Measurements from ENCODE around the gene MARCHF2. TPM values are rescaled to one million over a fixed set of nuclear protein-coding genes. Genes with fewer than 3 reads are reported as not detected.

The MARCHF2 gene
- total and polyA plus RNA-seq, 12 donors: 49.2 to 104 (median 84.5) TPM

DNA sequence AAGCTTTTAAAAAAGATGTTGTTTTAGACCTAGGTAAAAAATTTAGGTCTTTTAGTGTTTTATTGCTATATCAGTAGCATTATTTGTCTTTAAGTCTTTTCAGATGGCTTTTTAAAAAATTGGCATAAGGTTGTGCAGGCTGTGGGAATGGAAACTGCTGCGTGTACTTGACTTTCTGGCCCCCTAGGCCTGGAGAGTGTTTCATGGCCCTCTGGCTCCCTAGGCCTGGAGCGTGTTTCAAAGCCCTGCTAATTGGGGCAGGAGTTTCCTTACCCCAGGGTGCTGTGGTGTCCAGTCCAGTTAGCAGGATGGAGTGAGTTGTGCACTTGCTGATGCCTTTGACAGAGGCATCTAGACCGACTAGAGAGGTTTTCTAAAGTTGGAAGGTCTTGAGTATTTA, 65.5 kb downstream of the MARCHF2 start:
- WGBS, 2 donors: 38 to 49% methylated on average over 3 of the region's 3 CpGs
- TF ChIP-seq, protein P1, sequence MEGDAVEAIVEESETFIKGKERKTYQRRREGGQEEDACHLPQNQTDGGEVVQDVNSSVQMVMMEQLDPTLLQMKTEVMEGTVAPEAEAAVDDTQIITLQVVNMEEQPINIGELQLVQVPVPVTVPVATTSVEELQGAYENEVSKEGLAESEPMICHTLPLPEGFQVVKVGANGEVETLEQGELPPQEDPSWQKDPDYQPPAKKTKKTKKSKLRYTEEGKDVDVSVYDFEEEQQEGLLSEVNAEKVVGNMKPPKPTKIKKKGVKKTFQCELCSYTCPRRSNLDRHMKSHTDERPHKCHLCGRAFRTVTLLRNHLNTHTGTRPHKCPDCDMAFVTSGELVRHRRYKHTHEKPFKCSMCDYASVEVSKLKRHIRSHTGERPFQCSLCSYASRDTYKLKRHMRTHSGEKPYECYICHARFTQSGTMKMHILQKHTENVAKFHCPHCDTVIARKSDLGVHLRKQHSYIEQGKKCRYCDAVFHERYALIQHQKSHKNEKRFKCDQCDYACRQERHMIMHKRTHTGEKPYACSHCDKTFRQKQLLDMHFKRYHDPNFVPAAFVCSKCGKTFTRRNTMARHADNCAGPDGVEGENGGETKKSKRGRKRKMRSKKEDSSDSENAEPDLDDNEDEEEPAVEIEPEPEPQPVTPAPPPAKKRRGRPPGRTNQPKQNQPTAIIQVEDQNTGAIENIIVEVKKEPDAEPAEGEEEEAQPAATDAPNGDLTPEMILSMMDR (IDR thresholded peaks at IDR 0.05): no peak
- DNase-seq (no peak), ATAC-seq (no peak)
- no peaks in the 10 kb centered on the region for H3K9me3 ChIP-seq
- H3K36me3 ChIP-seq: peaks cover 0 to 97% (median 28%) of the 10 kb centered on the region in 9 donors
- H3K27ac ChIP-seq: peak overlapping the region in 4 of 10 donors; percentile 4 to 43 (median 14)
- H3K27me3 ChIP-seq: no peaks in the 10 kb centered on the region
- intact Hi-C loops (cut with DNase I): no loop called here
- no peak overlapping the region for H3K4me3 ChIP-seq
- peaks cover 14 to 70% (median 38%) of the 10 kb centered on the region in 9 donors for H3K4me1 ChIP-seq

DNA sequence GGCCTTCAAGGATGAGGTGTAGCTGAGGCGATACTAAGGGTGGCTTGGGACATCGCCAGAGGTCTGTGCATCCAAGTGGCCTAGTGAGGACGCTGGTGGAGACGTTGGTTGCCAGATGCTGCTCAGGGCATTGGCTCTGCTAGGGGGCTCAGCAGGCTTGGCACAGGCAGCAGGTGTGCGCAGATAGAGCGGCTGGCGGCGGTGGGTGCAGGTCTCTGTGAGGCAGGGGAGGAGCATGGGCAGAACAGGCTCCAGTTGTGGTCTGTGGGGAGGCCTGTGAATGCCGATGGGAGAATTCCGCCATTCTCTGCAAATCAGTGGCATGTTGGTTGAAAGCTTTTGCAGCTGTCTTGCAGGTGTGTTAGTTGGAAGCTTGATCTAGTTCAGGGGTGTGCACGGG, 68.1 kb downstream of the MARCHF2 start:
- no peaks in the 10 kb centered on the region for H3K27me3 ChIP-seq
- peak overlapping the region in 1 of 10 donors; percentile 10 for H3K27ac ChIP-seq
- no peak for DNase-seq
- H3K4me1 ChIP-seq: peaks cover 14 to 67% (median 51%) of the 10 kb centered on the region in 9 donors
- peak in 4 of 8 donors; percentile 18 to 53 (median 28) for ATAC-seq
- TF ChIP-seq, protein P1 (IDR thresholded peaks at IDR 0.05): no peak
- H3K36me3 ChIP-seq: peaks cover 0 to 97% (median 28%) of the 10 kb centered on the region in 9 donors
- intact Hi-C loops (cut with DNase I): no loop called here
- WGBS, 2 donors: 64 to 69% methylated on average over 11 of the region's 11 CpGs
- H3K4me3 ChIP-seq: no peak overlapping the region
- no peaks in the 10 kb centered on the region for H3K9me3 ChIP-seq

DNA sequence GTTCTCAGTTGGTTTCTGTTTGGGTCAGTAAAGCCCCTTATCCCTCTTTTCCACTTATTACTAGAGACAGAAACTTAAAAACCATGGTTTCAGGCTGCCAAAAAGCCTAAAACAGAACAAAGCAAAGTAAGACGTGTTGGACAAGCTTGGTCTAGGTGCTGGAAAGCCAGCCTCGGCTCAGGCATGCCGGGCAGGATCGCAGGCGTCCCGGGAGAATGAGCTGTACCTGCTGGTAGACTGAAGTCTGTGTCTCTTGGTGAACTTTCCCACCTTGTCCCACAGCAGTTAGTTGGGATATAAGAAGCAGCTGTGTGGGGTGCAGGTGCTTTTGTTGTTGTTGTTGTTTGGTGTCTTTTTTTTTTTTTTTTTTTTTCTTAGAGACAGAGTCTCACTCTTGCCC, 68.5 kb downstream of the MARCHF2 start:
- WGBS, 2 donors: 67 to 69% methylated on average over 6 of the region's 6 CpGs
- peak overlapping the region in 1 of 10 donors; percentile 10 for H3K27ac ChIP-seq
- no peak overlapping the region for H3K4me3 ChIP-seq
- peaks cover 0 to 97% (median 33%) of the 10 kb centered on the region in 9 donors for H3K36me3 ChIP-seq
- no peaks in the 10 kb centered on the region for H3K27me3 ChIP-seq
- no peaks in the 10 kb centered on the region for H3K9me3 ChIP-seq
- TF ChIP-seq, protein P1 (IDR thresholded peaks at IDR 0.05): no peak
- ATAC-seq (no peak), DNase-seq (no peak)
- H3K4me1 ChIP-seq: peaks cover 14 to 63% (median 49%) of the 10 kb centered on the region in 9 donors
- intact Hi-C loops (cut with DNase I): no loop called here

DNA sequence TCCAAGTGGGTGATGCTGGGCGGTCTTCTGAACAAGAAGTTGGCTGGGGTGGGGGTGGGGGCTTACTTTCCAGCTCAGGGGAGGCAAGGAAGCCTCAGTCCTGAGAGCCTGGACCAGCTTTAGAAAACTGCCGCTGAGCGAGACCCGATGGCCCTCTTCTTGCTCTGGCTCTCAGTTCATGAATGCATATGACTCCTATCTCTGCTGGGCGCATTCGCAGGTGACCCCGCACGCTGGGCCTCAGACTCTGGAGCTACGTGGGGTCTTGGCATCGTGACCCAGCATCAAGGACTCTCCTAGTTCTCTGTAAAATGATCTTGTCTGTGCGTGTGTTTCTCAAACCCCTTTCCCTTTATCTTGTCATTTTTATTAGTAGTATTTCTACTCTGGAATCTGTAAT, 69.6 kb downstream of the MARCHF2 start:
- H3K27ac ChIP-seq: no peak overlapping the region
- ATAC-seq (no peak), DNase-seq (no peak)
- H3K27me3 ChIP-seq: no peaks in the 10 kb centered on the region
- peaks cover 14 to 65% (median 43%) of the 10 kb centered on the region in 9 donors for H3K4me1 ChIP-seq
- intact Hi-C loops (cut with DNase I): no loop called here
- H3K9me3 ChIP-seq: no peaks in the 10 kb centered on the region
- WGBS, 2 donors: 84 to 88% methylated on average over 11 of the region's 11 CpGs
- TF ChIP-seq, protein P1 (IDR thresholded peaks at IDR 0.05): no peak
- peaks cover 0 to 97% (median 43%) of the 10 kb centered on the region in 9 donors for H3K36me3 ChIP-seq
- no peak overlapping the region for H3K4me3 ChIP-seq

Data from heart right ventricle (tissue), 16 donors.